ENCODE results near the gene MYL6B.
"Not testable (repeated sequence)": the region's sequence is repeated elsewhere in the genome, so short reads cannot be mapped to it uniquely, and the experiment has no call there.

MYL6B gene

GRCh38 chr12:56152132-56152755 is at the start of gene MYL6B:
Gene MYL6B (plus strand): TSS chr12:56152587. CDS start chr12:56153919, 1,332 bp downstream.
- Histone ChIP-seq H3K9ac (ENCODE audit: low read depth, low read length) (peak within 1 kb of the TSS; percentile 94), H3K36me3 (ENCODE audit: insufficient read depth, low read length) (no peaks in the 10 kb centered on the region; the same call in 1 of the 2 replicates), H3K4me1 (ENCODE audit: insufficient read depth, low read length) (peaks cover 3% of the 10 kb centered on the region; the same call in 1 of the 2 replicates), H3K9me3 (ENCODE audit: control insufficient read depth, insufficient read depth, low read length) (no peaks in the 10 kb centered on the region)

GRCh38 chr12:56102683-56103065 is 49.7 kb upstream of the MYL6B start:
- Histone ChIP-seq H3K9me3 (ENCODE audit: control insufficient read depth, insufficient read depth, low read length) (no peaks in the 10 kb centered on the region), H3K36me3 (ENCODE audit: insufficient read depth, low read length) (peaks cover 14% of the 10 kb centered on the region), H3K4me1 (ENCODE audit: insufficient read depth, low read length) (peaks cover 14% of the 10 kb centered on the region), H3K9ac (ENCODE audit: low read depth, low read length) (no peak overlapping the region)

- peaks cover 19% of the 10 kb centered on the region for H3K36me3 ChIP-seq (ENCODE audit: insufficient read depth, low read length)
- no peaks in the 10 kb centered on the region for H3K9me3 ChIP-seq (ENCODE audit: control insufficient read depth, insufficient read depth, low read length)
- peak overlapping the region; percentile 72 for H3K9ac ChIP-seq (ENCODE audit: low read depth, low read length)
- peaks cover 14% of the 10 kb centered on the region for H3K4me1 ChIP-seq (ENCODE audit: insufficient read depth, low read length)
These were observed 49.2 kb upstream of the MYL6B start for GRCh38 chr12:56103066-56103711.

- Histone ChIP-seq H3K9me3 (ENCODE audit: control insufficient read depth, insufficient read depth, low read length) (no peaks in the 10 kb centered on the region), H3K4me1 (ENCODE audit: insufficient read depth, low read length) (peaks cover 14% of the 10 kb centered on the region), H3K9ac (ENCODE audit: low read depth, low read length) (peak overlapping the region; percentile 72), H3K36me3 (ENCODE audit: insufficient read depth, low read length) (peaks cover 22% of the 10 kb centered on the region)
These were observed 48.6 kb upstream of the MYL6B start for GRCh38 chr12:56103823-56104108.

- peaks cover 22% of the 10 kb centered on the region for H3K36me3 ChIP-seq (ENCODE audit: insufficient read depth, low read length)
- peak within 1 kb of the TSS; percentile 72 for H3K9ac ChIP-seq (ENCODE audit: low read depth, low read length)
These were observed 48.1 kb upstream of the MYL6B start, which contains the start of gene PA2G4 for GRCh38 chr12:56104109-56104814. Gene PA2G4 (plus strand): TSS chr12:56104559. CDS start chr12:56104738, 179 bp downstream.

GRCh38 chr12:56104815-56105608 is 47.4 kb upstream of the MYL6B start:
- Histone ChIP-seq H3K9ac (ENCODE audit: low read depth, low read length) (peak overlapping the region; percentile 72), H3K4me1 (ENCODE audit: insufficient read depth, low read length) (peaks cover 14% of the 10 kb centered on the region), H3K36me3 (ENCODE audit: insufficient read depth, low read length) (peaks cover 28% of the 10 kb centered on the region), H3K9me3 (ENCODE audit: control insufficient read depth, insufficient read depth, low read length) (no peaks in the 10 kb centered on the region)

More at GRCh38 chr12:56104109-56104814, 48.1 kb upstream of the MYL6B start, which contains the start of gene PA2G4:
- no peaks in the 10 kb centered on the region for H3K9me3 ChIP-seq (ENCODE audit: control insufficient read depth, insufficient read depth, low read length)
- H3K4me1 ChIP-seq (ENCODE audit: insufficient read depth, low read length) = peaks cover 14% of the 10 kb centered on the region

GRCh38 chr12:56105609-56105902 is 46.8 kb upstream of the MYL6B start:
- Histone ChIP-seq H3K36me3 (ENCODE audit: insufficient read depth, low read length) (peaks cover 33% of the 10 kb centered on the region), H3K9me3 (ENCODE audit: control insufficient read depth, insufficient read depth, low read length) (no peaks in the 10 kb centered on the region), H3K4me1 (ENCODE audit: insufficient read depth, low read length) (peaks cover 14% of the 10 kb centered on the region), H3K9ac (ENCODE audit: low read depth, low read length) (peak overlapping the region; percentile 72)

GRCh38 chr12:56107242-56107641 is 45.1 kb upstream of the MYL6B start:
- Histone ChIP-seq H3K36me3 (ENCODE audit: insufficient read depth, low read length) (peaks cover 39% of the 10 kb centered on the region), H3K4me1 (ENCODE audit: insufficient read depth, low read length) (peaks cover 14% of the 10 kb centered on the region), H3K9ac (ENCODE audit: low read depth, low read length) (no peak overlapping the region)

GRCh38 chr12:56110571-56110970 is 41.8 kb upstream of the MYL6B start:
- H3K9me3 ChIP-seq (ENCODE audit: control insufficient read depth, insufficient read depth, low read length) = no peaks in the 10 kb centered on the region
- H3K9ac ChIP-seq (ENCODE audit: low read depth, low read length) = no peak overlapping the region
- peaks cover 41% of the 10 kb centered on the region for H3K36me3 ChIP-seq (ENCODE audit: insufficient read depth, low read length)
- H3K4me1 ChIP-seq (ENCODE audit: insufficient read depth, low read length) = peaks cover 8% of the 10 kb centered on the region

More at GRCh38 chr12:56107242-56107641, 45.1 kb upstream of the MYL6B start:
- H3K9me3 ChIP-seq (ENCODE audit: control insufficient read depth, insufficient read depth, low read length) = no peaks in the 10 kb centered on the region

- Histone ChIP-seq H3K9me3 (ENCODE audit: control insufficient read depth, insufficient read depth, low read length) (no peaks in the 10 kb centered on the region), H3K9ac (ENCODE audit: low read depth, low read length) (no peak overlapping the region), H3K4me1 (ENCODE audit: insufficient read depth, low read length) (no peaks in the 10 kb centered on the region), H3K36me3 (ENCODE audit: insufficient read depth, low read length) (peaks cover 24% of the 10 kb centered on the region; the same call in 1 of the 2 replicates)
These were observed 38.3 kb upstream of the MYL6B start for GRCh38 chr12:56114084-56114483.

- Histone ChIP-seq H3K4me1 (ENCODE audit: insufficient read depth, low read length) (peaks cover 7% of the 10 kb centered on the region; the same call in 1 of the 2 replicates), H3K36me3 (ENCODE audit: insufficient read depth, low read length) (peaks cover 15% of the 10 kb centered on the region; the same call in 1 of the 2 replicates), H3K9ac (ENCODE audit: low read depth, low read length) (peak overlapping the region; percentile 92), H3K9me3 (ENCODE audit: control insufficient read depth, insufficient read depth, low read length) (no peaks in the 10 kb centered on the region)
These were observed 37.1 kb upstream of the MYL6B start for GRCh38 chr12:56115329-56115728.

GRCh38 chr12:56116267-56117081 is 35.9 kb upstream of the MYL6B start, which contains the start of gene RPL41:
Gene RPL41 (plus strand): TSS chr12:56116633.
- H3K36me3 ChIP-seq (ENCODE audit: insufficient read depth, low read length) = peaks cover 5% of the 10 kb centered on the region; the same call in 1 of the 2 replicates
- H3K9ac ChIP-seq (ENCODE audit: low read depth, low read length) = peak within 1 kb of the TSS; percentile 92
- H3K9me3 ChIP-seq (ENCODE audit: control insufficient read depth, insufficient read depth, low read length) = no peaks in the 10 kb centered on the region
- peaks cover 7% of the 10 kb centered on the region; the same call in 1 of the 2 replicates for H3K4me1 ChIP-seq (ENCODE audit: insufficient read depth, low read length)

GRCh38 chr12:56117082-56117706 is 35.2 kb upstream of the MYL6B start:
- H3K4me1 ChIP-seq (ENCODE audit: insufficient read depth, low read length); H3K9me3 ChIP-seq (ENCODE audit: control insufficient read depth, insufficient read depth, low read length); H3K36me3 ChIP-seq (ENCODE audit: insufficient read depth, low read length): not testable (repeated sequence)
- H3K9ac ChIP-seq (ENCODE audit: low read depth, low read length) = peak overlapping the region; percentile 92

Data from ES-I3 (cell line).